ENCODE measurements around the gene RGL2. TPM values are rescaled to one million over a fixed set of nuclear protein-coding genes. Genes with fewer than 3 reads are reported as not detected.

Gene RGL2
- polyA plus RNA-seq, 3 donors: 14.9 to 145 (median 15.5) TPM

- Mint-ChIP-seq H3K4me3 (no peak overlapping the region), H3K27ac (peak overlapping the region in 2 of 7 donors; percentile 37 to 81), H3K36me3 (peaks cover 49 to 74% of the 10 kb centered on the region in 2 donors), H3K27me3 (ENCODE audit: low read depth in 3 of 3) (no peaks in the 10 kb centered on the region), H3K9me3 (peaks cover 0 to 5% (median 0%) of the 10 kb centered on the region in 7 donors), H3K4me1 (peaks cover 45% of the 10 kb centered on the region)
- no peak overlapping the region for H2AFZ ChIP-seq (ENCODE audit: insufficient read depth, low read depth, low read length, poor library complexity, severe bottlenecking)
- H3K79me2 ChIP-seq (ENCODE audit: insufficient read depth, low read length): peaks cover 99% of the 10 kb centered on the region
- TF ChIP-seq CTCF (IDR thresholded peaks at IDR 0.05): no peak
- H3K27me3 ChIP-seq (ENCODE audit: control insufficient read depth in 2 of 2, insufficient read depth in 2 of 2, low read length in 2 of 2): no peaks in the 10 kb centered on the region
- H3K9me3 ChIP-seq (replicated peaks in 1 of 2; ENCODE audit: control insufficient read depth in 1 of 2, insufficient read depth in 1 of 2, low read length in 2 of 2): no peaks in the 10 kb centered on the region
- WGBS (ENCODE audit: insufficient coverage): 99% methylated on average over 7 of the region's 16 CpGs
- H3K27ac ChIP-seq (ENCODE audit: low read depth in 1 of 2, low read length in 2 of 2): no peak overlapping the region
- H4K20me1 ChIP-seq (ENCODE audit: insufficient read depth, low read length): peaks cover 96% of the 10 kb centered on the region
- peaks cover 19 to 28% of the 10 kb centered on the region in 2 donors for H3K4me1 ChIP-seq (ENCODE audit: control insufficient read depth in 1 of 2, insufficient read depth in 2 of 2, low read length in 2 of 2)
- intact Hi-C loops (cut with micrococcal nuclease): no loop called here
- H3K9ac ChIP-seq (ENCODE audit: insufficient read depth, low read length, poor library complexity, severe bottlenecking): no peak overlapping the region
- peaks cover 36 to 75% of the 10 kb centered on the region in 2 donors for H3K36me3 ChIP-seq (replicated peaks in 1 of 2; ENCODE audit: control insufficient read depth in 1 of 2, insufficient read depth in 2 of 2, low read length in 2 of 2)
- no peak overlapping the region for H3K4me3 ChIP-seq (replicated peaks in 1 of 3; ENCODE audit: low read depth in 2 of 3, low read length in 3 of 3)
- H3K4me2 ChIP-seq (replicated peaks; ENCODE audit: extremely low read depth, low read length, poor library complexity, severe bottlenecking): no peak overlapping the region
- DNase-seq: no peak
Measured at GRCh38 chr6:33304216-33304615, 5.5 kb upstream of the RGL2 start.

GRCh38 chr6:33301877-33302276, 3.1 kb upstream of the RGL2 start:
- whole genome bisulfite sequencing (ENCODE audit: insufficient coverage): no CpG with 5 or more reads among the region's 3 CpGs
- H3K79me2 ChIP-seq (ENCODE audit: insufficient read depth, low read length): peaks cover 94% of the 10 kb centered on the region
- H3K4me3 Mint-ChIP-seq: no peak overlapping the region
- peaks cover 81% of the 10 kb centered on the region for H4K20me1 ChIP-seq (ENCODE audit: insufficient read depth, low read length)
- H3K36me3 ChIP-seq (replicated peaks in 1 of 2; ENCODE audit: control insufficient read depth in 1 of 2, insufficient read depth in 2 of 2, low read length in 2 of 2): peaks cover 27 to 60% of the 10 kb centered on the region in 2 donors
- DNase-seq: no peak
- H3K4me3 ChIP-seq (replicated peaks in 1 of 3; ENCODE audit: low read depth in 2 of 3, low read length in 3 of 3): no peak overlapping the region
- peaks cover 28 to 36% of the 10 kb centered on the region in 2 donors for H3K4me1 ChIP-seq (ENCODE audit: control insufficient read depth in 1 of 2, insufficient read depth in 2 of 2, low read length in 2 of 2)
- no peak overlapping the region for H2AFZ ChIP-seq (ENCODE audit: insufficient read depth, low read depth, low read length, poor library complexity, severe bottlenecking)
- H3K27ac ChIP-seq (ENCODE audit: low read depth in 1 of 2, low read length in 2 of 2): no peak overlapping the region
- H3K27me3 Mint-ChIP-seq (ENCODE audit: low read depth in 3 of 3): peaks cover 0 to 3% (median 0%) of the 10 kb centered on the region in 3 donors
- peaks cover 36 to 58% of the 10 kb centered on the region in 2 donors for H3K36me3 Mint-ChIP-seq
- H3K27ac Mint-ChIP-seq: peak overlapping the region in 3 of 7 donors; percentile 57 to 63 (median 59)
- no peaks in the 10 kb centered on the region for H3K9me3 ChIP-seq (replicated peaks in 1 of 2; ENCODE audit: control insufficient read depth in 1 of 2, insufficient read depth in 1 of 2, low read length in 2 of 2)
- H3K9me3 Mint-ChIP-seq: peaks cover 0 to 7% (median 0%) of the 10 kb centered on the region in 7 donors
- peaks cover 50% of the 10 kb centered on the region for H3K4me1 Mint-ChIP-seq
- no peak for TF ChIP-seq CTCF (IDR thresholded peaks at IDR 0.05)
- intact Hi-C loops (cut with micrococcal nuclease): no loop called here
- no peak overlapping the region for H3K9ac ChIP-seq (ENCODE audit: insufficient read depth, low read length, poor library complexity, severe bottlenecking)
- no peaks in the 10 kb centered on the region for H3K27me3 ChIP-seq (ENCODE audit: control insufficient read depth in 2 of 2, insufficient read depth in 2 of 2, low read length in 2 of 2)
- no peak overlapping the region for H3K4me2 ChIP-seq (replicated peaks; ENCODE audit: extremely low read depth, low read length, poor library complexity, severe bottlenecking)

All from CD14-positive monocyte (primary cell).